RPMI8226 (cell line): ENCODE measurements around the gene AFP.

Experiments used
- DNase-seq: peaks from one replicate; pipeline ENCODE4 v3.0.0-alpha.2; 2015

The AFP gene

DNA sequence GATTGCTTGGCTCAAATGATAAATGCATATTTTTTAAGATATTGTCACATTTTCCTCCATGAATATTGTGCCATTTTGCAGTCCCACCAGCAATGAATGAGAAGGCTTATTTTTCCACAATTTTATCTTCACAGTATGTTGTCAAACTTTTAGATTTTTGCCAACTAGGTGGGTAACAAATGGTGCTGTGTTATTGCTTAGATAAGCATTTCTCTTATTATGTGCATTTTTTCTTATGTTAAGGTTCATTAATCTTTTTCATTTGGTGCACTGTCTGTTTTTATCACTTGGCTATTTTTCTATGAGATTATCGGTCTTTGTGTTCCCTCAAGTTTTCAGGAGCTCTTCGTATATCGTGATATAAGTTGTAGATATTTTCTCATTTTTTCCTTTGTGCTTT, 32.1 kb downstream of the AFP start:
- no peak for DNase-seq

DNA sequence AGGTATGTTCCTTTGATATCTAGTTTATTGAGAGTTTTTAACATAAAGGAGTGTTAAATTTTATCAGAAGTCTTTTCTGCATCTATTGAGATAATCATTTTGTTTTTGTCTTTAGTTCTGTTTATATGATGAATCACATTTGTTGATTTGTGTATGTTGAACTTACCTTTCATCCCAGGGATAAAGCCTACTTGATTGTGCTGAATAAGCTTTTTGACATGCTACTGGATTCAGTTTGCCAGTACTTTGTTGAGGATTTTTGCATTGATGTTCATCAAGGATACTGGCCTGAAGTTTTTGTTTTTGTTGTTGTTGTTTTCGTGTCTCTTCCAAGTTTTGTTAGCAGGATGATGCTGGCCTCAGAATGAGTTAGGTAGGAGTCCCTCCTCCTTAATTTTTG, 34.7 kb downstream of the AFP start:
- DNase-seq: no peak

DNA sequence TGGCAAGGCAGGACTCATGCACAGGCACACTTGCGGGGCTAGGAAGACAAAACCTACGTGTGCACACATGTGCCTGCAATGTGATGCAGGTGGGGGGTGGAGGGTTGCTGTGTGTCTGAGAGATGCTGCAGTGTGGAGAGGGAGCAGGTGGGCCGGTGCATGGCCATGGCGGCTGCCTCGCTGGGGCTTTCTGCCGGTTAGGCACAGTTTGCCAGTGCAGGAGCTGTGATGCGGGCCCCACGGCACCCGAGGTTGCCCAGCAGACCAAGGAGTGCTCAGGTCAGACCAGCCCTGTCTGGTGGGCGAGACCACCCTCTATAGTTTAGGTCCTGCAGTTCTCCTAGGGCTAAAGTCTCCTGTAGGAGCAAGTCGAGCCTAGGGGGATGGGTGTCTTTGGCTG, 41.2 kb downstream of the AFP start:
- DNase-seq: no peak

DNA sequence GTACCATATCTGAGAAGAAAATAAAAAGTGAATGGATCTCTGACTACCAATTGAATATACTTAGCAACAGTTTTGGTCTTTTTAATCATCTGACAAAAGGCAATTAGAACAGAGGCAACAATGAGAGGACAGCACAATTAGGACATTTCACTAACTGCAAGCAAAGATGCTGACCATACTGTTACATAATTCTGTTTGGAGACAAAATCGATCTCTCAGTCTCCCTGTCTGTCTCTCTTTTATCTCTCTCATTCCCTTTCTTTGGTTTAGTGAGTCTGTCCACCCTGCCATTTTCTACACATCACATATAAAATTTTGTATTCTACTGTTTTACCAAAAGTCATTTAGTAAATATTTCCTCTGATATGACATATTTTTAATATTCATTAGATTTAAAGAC, 43.3 kb downstream of the AFP start:
- no peak for DNase-seq

DNA sequence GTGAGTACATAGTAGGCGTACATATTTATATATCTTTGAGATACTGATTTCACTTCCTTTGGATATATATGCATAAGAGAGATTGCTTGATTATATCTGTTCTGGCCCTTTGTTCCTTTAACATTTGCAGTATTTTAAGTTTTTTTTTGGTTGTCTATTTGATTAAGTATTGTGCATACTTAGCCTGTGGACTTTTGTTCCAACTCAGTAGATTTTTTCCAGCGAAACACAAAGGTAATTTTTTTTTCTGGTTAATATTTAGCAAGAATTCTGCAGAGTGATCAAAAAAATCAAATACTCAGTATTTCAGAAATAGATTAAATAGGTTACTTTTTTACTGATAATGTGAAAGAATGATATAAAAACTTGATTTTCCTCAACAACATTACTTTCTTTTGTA, 45.3 kb downstream of the AFP start, which contains the start of gene AFM:
TSS of gene AFM (plus strand) at position 388 of the 400 bp plus-strand sequence. CDS start 31 bp downstream, outside the sequence.
- no peak for DNase-seq

DNA sequence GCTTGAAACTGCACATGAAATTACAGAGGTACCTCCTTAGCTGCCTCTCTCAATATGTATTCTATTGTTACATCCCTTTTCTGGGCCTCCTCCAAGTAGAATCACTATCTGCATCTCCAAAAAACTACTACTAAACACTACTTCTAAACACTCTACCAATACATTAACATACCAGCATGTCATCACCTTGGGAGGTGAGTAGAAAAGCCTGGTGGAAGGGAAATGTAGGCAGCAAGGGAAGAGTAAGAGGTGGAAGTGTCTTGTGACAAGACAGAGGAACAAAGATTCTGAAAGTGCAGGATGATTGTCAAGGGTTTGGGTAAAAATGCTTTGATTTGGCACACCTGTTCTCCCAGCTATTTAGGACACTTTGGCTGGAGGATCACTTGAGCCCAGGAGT, 49.1 kb downstream of the AFP start:
- DNase-seq: no peak

DNA sequence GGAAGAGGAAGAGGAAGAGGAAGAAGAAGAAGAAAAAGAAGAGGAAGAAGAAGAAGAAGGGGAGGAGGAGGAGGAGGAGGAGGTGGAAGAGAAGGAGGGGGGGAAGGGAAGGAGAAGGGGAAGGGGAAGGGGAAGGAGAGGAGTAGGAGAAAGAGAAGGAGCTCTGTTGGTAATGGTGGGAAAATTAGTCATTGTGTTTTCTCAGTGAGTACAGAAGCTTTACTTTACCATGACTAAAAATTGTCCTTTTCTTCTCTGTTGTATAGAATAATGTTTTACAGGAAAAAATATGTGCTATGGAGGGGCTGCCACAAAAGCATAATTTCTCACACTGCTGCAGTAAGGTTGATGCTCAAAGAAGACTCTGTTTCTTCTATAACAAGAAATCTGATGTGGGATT, 49.6 kb downstream of the AFP start:
- DNase-seq: no peak

DNA sequence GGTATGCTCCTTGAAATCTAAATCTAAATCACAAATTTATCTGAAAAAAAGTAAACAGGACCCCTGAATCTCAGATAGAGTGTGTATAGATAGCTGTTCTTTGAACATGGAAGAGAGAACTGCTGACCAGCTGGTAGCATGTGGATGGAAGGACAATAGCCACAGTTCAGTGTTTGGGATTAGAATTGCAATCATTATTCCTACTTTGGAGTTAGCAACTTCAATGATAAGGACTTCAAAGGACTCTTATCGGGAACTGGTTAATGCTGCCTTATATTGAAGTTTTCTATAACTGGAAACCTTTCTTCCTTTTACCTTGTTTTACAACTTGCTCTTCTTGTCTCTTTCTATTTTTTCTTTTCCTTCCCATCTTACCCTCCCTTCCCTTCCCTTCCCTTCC, 50.5 kb downstream of the AFP start:
- DNase-seq: no peak

DNA sequence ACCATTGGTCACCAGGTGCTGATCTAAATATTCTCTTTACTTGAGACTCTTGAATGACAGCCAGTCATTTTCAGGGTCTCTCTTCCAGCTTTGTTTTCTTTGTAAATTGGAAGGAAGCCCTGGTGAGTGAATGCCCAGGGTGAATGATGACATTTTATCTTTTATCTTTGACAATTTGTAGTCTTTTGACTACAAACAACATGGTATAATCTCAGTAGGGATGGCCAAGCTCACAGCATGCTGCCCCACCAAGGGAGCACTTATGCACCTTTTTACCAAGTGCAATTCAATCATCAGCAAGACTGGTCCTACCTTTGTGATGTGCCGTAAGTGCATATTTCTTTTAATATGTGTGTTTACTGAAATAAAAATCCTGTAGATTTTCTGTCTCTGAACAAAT, 51.2 kb downstream of the AFP start:
- DNase-seq: no peak

DNA sequence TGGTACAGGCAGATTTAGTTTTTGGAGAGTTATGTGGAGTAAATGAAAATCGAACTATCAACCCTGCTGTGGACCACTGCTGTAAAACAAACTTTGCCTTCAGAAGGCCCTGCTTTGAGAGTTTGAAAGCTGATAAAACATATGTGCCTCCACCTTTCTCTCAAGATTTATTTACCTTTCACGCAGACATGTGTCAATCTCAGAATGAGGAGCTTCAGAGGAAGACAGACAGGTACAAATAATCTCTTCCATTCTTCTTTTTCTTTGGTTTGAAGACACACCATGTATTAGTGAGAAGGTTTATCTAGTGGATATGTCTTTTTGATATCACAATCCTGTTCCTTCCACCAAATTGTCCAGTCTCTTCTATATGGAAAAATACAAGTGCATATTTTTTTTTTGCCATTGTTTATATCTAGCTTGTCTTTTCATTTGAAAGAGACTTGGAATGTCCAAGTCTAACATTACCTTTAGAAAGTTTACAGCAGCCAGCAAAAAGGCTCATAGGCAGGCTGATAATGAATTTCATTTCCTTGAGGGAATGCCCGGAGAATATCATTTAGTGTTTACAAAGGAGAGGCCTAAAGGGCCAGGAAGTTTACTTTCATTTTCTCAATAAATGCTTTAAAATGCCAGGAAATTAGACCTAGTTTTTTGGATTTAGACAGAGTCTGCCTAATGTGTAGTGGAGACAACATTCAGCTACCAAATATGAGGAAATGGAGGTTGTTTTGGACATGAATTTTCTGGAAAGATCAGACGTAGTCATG, 64.2 kb downstream of the AFP start:
- no peak for DNase-seq

DNA sequence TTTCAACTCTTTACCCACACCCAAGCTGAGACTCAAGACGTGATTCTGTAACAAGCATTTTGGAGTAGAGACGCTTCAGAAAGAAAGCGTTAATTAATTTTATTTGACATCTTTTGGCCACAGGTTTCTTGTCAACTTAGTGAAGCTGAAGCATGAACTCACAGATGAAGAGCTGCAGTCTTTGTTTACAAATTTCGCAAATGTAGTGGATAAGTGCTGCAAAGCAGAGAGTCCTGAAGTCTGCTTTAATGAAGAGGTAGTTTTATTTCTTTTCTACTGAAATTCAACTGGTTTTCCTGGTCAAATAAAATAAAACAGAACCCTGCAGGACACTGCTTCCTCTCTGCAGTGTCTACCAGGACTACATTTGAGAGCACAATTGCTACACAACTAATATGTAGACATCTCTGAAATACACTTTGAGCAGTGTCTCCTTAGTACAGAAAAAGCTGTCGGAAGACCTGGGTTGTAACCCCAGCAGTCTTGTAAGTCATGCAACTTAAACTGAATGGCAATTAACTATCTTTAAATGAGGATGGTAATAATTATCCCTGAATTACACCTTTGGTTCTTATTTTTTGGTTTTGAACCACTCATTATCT, 65.7 kb downstream of the AFP start:
- DNase-seq: no peak

DNA sequence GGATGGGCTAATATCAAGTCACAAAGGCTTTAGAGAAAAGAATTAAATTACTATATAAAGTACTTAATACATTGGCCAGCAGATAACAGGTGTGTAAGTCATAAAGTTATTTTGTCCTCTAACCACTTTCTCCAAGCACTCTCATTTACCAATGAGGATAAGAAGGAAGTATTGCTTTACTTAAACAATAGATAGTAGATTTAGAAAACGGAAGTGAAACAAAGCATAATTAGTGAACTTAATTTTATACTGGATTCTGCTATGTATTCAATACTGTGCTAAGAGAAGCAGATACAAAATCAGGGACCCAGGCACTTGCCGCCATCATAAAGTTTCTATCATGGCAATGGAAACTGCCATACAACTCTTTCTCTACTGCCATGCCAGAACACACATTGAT, 69.5 kb downstream of the AFP start:
- DNase-seq: no peak
